ENCODE measurements around the gene PTH1R.

PTH1R gene

DNA sequence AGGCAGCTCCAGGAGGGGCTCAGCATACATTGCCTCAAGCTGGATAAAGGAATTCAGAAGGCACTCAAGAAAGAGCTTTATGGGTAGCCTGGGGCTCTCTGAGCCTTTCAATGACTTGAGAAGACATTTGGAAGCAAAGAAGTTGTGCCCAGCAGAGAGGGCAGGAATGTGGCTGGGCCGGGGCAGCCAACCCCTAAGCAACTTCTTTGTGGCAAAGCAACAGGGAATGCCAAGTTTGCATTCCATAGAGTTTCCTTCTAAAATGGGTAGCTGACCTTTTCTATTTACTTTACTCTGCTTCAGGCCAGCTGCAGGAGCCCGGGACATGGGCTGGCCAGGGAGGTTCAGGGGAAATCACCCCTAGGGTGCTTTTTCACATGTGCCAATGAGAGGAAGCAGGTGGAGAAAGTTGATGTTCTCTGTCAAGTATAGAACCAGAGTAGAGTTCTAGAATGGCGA is 53.5 kb downstream of the PTH1R start:
- Mint-ChIP-seq H3K4me3 (peak overlapping the region; percentile 63), H3K27me3 (no peaks in the 10 kb centered on the region), H3K4me1 (peaks cover 63% of the 10 kb centered on the region), H3K27ac (peak overlapping the region; percentile 94), H3K9me3 (peaks cover 7% of the 10 kb centered on the region), H3K36me3 (peaks cover 12% of the 10 kb centered on the region)
- no peak for DNase-seq (ENCODE audit: low spot score in 2 of 2)
- peak; percentile 35 for ATAC-seq (ENCODE audit: low read depth)

DNA sequence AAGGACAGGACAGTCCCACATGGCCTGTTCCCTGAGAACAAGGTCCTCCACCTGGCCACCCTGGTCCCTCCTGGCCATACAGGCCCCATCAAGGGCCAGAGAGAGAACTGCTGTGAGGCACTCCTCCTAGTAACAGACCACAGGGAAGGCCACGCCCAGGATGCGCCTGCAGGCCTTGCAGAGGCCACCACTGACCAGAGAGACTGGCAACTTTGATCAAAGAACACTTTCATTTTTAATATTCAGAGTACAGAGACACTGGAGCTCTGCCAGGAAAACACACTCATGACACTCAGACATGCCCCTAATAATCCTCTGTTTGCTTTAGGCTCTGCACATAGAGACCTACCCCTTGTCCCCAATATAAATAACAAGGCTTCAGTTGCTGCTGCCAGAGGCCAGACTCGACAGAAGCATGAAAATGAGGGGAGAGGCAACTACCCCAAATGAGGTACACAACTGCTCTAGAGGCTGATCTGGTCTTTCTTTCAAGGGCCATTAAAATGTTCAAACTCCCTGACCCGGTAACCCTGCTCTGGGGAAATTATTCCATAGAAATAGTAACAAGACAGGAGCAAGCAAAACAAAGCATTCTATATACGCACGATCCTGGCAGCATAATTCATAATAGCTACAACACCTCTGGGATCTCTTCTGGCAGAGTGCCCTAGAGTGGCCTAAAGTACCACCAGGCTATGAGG is 54.3 kb downstream of the PTH1R start:
- DNase-seq (ENCODE audit: low spot score in 2 of 2) (no peak), ATAC-seq (ENCODE audit: low read depth) (no peak)
- Mint-ChIP-seq H3K9me3 (peaks cover 7% of the 10 kb centered on the region), H3K27ac (peak overlapping the region; percentile 94), H3K4me3 (peak overlapping the region; percentile 62), H3K36me3 (peaks cover 12% of the 10 kb centered on the region), H3K4me1 (peaks cover 67% of the 10 kb centered on the region), H3K27me3 (no peaks in the 10 kb centered on the region)

DNA sequence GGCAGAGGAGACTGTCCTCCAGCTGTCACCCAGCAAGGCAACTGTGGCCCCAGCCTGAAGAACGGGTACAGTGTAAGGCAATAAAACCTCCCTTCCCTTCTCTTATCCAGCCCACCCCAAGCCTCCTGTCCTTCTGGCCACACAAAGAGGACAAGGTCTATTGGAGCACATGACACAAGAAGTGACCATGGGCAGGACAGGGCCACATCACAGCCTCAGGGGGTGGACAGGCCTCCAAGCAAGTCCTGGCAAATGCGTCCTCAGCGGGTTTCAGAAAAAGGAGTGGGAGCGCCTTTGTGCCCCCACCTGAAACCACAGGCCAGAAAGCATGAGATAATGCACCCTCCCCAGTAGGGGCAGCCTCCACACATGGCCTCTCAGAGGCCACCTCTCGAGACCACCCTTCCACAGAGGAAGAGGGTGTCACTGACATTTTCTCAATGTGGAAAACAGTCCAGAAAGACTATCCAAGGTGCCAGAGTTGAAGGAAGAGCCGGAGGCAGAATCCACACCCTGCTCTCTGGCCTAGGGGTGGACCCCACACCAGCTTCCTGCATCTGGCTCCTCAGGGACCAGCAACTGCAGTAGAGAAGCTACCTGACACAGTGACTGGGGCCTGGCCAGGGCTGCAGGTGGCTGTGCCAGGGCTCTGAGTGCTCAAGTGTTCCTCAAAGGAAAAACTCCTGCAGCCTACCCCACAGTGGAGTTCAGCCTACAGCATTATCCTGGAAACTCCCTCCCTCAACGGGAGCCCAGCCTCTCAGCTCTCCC is 55.1 kb downstream of the PTH1R start:
- DNase-seq (ENCODE audit: low spot score in 2 of 2) (no peak), ATAC-seq (ENCODE audit: low read depth) (no peak)
- Mint-ChIP-seq H3K27me3 (no peaks in the 10 kb centered on the region), H3K4me1 (peaks cover 60% of the 10 kb centered on the region), H3K27ac (peak overlapping the region; percentile 94), H3K9me3 (peaks cover 7% of the 10 kb centered on the region), H3K36me3 (peaks cover 13% of the 10 kb centered on the region), H3K4me3 (peak overlapping the region; percentile 8)

DNA sequence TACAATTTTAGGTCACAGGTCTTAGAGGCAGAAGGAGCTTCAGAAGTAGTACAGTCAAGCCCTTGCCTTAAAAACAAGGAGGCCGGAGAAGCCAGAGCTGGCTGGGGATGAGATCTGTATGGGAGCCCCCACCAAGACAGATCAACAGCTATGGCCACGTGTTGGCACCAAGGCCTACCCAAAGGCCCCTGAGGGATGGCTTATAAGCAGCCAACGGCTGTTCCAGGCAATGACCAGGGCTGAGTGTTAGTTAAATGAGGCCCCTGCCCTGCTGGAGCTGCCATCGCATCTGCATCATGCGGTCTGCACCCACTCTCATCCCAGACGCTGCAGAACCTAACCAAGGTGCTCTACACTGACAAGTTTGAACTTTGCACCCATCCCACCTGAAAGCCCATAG is 55.7 kb downstream of the PTH1R start:
- ATAC-seq (ENCODE audit: low read depth): no peak
- peaks cover 7% of the 10 kb centered on the region for H3K9me3 Mint-ChIP-seq
- DNase-seq (ENCODE audit: low spot score in 2 of 2): no peak
- H3K36me3 Mint-ChIP-seq: peaks cover 16% of the 10 kb centered on the region
- no peak overlapping the region for H3K4me3 Mint-ChIP-seq
- H3K27me3 Mint-ChIP-seq: no peaks in the 10 kb centered on the region
- peaks cover 63% of the 10 kb centered on the region for H3K4me1 Mint-ChIP-seq
- H3K27ac Mint-ChIP-seq: peak overlapping the region; percentile 47

DNA sequence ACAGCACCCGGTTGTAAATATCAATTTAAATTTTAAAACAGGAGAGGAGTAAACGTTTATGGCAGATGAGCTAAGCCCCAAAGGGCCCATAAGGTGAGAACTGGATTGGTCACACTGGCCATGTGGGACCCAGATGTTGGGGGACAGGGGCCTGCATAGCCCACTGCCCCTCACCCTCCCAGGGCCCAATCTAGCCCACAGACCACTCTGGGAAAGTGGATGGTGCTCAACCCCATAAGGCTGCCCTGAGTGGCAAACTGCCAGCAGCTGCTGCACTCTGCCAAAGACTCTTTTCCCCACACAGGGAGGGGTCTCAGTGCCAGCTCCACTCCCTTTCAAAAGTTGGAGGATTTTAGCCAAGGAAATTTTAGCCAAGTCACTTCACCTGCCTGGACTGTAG is 56.6 kb downstream of the PTH1R start:
- ATAC-seq (ENCODE audit: low read depth) (no peak), DNase-seq (ENCODE audit: low spot score in 2 of 2) (no peak)
- Mint-ChIP-seq H3K27me3 (no peaks in the 10 kb centered on the region), H3K27ac (peak overlapping the region; percentile 47), H3K4me3 (no peak overlapping the region), H3K9me3 (peaks cover under 1% of the 10 kb centered on the region), H3K36me3 (peaks cover 14% of the 10 kb centered on the region), H3K4me1 (peaks cover 62% of the 10 kb centered on the region)

DNA sequence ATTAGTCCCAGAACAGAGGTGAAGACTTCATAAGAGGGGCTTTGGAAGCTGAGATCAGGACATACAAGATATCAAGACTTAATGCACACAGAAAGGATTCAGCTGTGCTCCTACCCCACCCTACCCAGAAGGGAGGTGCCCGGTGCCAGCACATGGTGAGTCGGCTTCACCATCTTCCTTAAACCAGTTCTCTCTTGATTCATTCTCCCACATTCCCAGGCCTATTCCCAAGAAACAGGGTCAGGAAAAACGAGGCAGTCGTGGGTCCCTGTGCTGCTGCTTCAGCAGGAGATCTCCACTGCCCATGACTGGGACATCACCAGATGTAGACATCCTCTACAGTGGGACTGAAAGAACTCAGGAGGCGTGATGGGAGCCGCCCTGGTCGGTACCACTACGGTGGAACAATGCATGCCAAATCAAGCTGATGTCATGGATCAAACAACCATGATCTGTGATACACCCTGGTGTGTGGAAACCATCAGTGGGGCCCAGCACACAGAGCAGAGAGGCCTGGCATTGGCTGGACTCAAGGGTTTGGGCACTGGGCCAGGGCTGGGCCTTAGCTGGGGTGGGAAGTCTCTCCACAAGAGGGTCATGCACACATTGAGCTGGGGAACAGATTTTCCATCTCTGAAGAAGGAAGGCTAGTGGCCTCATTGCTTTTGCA is 57.1 kb downstream of the PTH1R start:
- H3K27ac Mint-ChIP-seq: peak overlapping the region; percentile 31
- ATAC-seq (ENCODE audit: low read depth) (no peak), DNase-seq (ENCODE audit: low spot score in 2 of 2) (no peak)
- H3K36me3 Mint-ChIP-seq: peaks cover 10% of the 10 kb centered on the region
- H3K4me3 Mint-ChIP-seq: no peak overlapping the region
- H3K9me3 Mint-ChIP-seq: no peaks in the 10 kb centered on the region
- peaks cover 61% of the 10 kb centered on the region for H3K4me1 Mint-ChIP-seq
- no peaks in the 10 kb centered on the region for H3K27me3 Mint-ChIP-seq

DNA sequence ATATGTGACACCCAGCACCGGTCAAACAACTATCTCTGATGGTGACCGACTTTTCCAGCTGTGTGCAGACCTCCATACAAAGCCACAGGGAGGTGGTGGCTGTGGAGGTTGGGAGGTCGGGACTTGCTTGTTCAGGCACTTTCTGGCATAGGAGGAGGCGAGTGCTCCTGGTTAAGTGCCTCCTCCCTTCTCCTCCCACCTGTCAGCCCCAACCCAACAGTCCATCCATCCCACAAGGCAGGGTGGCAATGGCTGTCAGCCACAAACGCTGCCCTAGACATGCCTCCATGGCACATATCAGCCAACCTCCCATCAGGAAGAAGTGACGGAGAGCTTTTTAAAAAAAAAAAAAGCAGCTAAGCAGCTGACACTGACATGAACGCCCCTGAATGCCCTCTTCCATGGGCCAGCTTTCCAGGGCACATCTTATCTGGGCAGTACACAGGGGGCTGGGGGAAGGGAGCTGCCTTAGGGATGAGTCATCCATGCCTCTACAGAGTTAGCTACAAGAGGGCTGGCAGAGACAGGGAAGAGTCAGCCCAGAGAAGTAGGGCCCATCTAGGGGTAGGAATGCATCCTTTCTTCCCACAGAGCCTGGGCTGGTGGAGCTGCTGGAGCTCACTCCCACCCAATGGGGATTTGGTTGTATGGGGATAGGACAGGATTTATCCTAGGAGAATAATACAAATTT is 57.8 kb downstream of the PTH1R start:
- peaks cover 63% of the 10 kb centered on the region for H3K4me1 Mint-ChIP-seq
- H3K36me3 Mint-ChIP-seq: peaks cover 15% of the 10 kb centered on the region
- ATAC-seq (ENCODE audit: low read depth) (no peak), DNase-seq (ENCODE audit: low spot score in 2 of 2) (no peak)
- H3K27ac Mint-ChIP-seq: peak overlapping the region; percentile 31
- H3K9me3 Mint-ChIP-seq: no peaks in the 10 kb centered on the region
- H3K4me3 Mint-ChIP-seq: no peak overlapping the region
- no peaks in the 10 kb centered on the region for H3K27me3 Mint-ChIP-seq

DNA sequence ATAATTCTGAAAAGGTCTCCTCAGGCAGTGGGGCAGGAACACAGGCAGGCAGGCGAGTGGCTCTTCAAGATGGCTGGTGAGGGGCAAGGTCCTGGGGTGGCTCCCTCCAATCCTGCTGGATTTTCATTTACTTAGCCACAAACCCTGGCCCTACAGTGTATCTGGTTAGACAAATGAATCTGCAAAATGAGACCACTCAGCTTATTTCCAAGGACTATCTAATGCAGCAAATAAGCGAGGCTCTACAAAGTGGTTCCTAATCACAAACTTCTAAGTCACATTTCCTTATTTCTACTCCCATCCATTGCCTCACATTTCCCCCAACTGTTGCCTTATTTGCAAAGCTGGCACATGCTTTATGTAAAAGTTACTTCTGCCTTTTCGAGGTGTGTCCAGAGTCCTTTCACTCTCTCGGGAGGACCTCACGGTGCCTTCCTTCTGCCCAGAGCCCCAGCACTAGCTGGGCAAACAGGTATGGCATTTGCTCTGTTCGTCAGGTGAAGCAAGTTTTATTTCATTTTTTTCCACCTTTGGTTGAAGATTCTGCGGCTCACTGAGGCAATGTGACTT is 58.6 kb downstream of the PTH1R start:
- H3K36me3 Mint-ChIP-seq: peaks cover 20% of the 10 kb centered on the region
- no peaks in the 10 kb centered on the region for H3K27me3 Mint-ChIP-seq
- H3K4me3 Mint-ChIP-seq: no peak overlapping the region
- no peaks in the 10 kb centered on the region for H3K9me3 Mint-ChIP-seq
- peaks cover 60% of the 10 kb centered on the region for H3K4me1 Mint-ChIP-seq
- peak overlapping the region; percentile 79 for H3K27ac Mint-ChIP-seq
- ATAC-seq (ENCODE audit: low read depth): no peak
- DNase-seq (ENCODE audit: low spot score in 2 of 2): no peak

DNA sequence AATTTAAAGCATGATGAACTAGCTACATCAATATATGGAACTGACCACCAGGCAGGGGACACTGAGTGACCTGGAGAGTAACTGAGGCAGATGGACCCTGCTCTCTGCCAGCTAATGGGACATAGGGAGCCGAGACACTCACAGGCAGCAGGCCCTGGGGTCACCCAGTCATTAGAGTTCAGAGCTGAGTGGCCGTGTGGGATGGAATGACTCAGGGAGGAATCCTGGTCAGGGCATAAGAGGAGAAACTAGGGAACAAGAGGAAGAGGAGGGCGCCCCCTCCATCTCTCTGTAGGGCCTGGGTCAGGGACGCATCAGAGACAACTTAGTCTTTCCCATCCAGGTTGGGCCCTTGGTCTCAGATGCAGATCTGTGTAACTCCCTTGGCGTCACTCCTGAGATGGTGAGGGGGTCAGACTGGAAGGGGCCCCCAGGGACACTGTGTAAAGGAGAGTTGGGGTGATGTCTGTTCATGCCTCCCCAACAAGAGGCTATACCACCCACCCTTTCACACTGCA is 59.3 kb downstream of the PTH1R start:
- DNase-seq (ENCODE audit: low spot score in 2 of 2) (no peak), ATAC-seq (ENCODE audit: low read depth) (no peak)
- H3K36me3 Mint-ChIP-seq: peaks cover 20% of the 10 kb centered on the region
- peaks cover 53% of the 10 kb centered on the region for H3K4me1 Mint-ChIP-seq
- no peaks in the 10 kb centered on the region for H3K9me3 Mint-ChIP-seq
- no peaks in the 10 kb centered on the region for H3K27me3 Mint-ChIP-seq
- no peak overlapping the region for H3K27ac Mint-ChIP-seq
- H3K4me3 Mint-ChIP-seq: no peak overlapping the region

DNA sequence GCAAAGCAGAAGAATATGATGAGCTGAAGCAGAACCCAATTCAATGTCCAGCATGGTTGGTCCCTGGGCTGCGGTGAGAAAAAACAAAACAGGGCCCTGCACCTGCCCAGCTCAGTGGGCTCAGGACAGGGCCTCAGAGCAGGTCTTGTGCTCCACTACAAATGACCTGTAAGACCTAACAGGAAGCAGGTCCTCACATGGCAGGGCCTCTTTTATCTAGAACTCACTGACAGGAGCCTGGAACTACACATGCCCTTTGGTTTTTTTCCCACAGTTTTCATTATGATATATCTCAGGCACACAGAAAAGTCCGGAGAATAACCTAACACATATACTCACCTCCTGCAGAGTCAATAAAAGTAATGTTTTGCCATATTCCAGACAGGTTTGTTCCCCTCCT is 60.6 kb downstream of the PTH1R start:
- ATAC-seq (ENCODE audit: low read depth): no peak
- Mint-ChIP-seq H3K36me3 (peaks cover 24% of the 10 kb centered on the region), H3K4me1 (peaks cover 51% of the 10 kb centered on the region), H3K4me3 (no peak overlapping the region), H3K9me3 (no peaks in the 10 kb centered on the region), H3K27me3 (no peaks in the 10 kb centered on the region), H3K27ac (peak overlapping the region; percentile 77)
- DNase-seq (ENCODE audit: low spot score in 2 of 2): no peak

DNA sequence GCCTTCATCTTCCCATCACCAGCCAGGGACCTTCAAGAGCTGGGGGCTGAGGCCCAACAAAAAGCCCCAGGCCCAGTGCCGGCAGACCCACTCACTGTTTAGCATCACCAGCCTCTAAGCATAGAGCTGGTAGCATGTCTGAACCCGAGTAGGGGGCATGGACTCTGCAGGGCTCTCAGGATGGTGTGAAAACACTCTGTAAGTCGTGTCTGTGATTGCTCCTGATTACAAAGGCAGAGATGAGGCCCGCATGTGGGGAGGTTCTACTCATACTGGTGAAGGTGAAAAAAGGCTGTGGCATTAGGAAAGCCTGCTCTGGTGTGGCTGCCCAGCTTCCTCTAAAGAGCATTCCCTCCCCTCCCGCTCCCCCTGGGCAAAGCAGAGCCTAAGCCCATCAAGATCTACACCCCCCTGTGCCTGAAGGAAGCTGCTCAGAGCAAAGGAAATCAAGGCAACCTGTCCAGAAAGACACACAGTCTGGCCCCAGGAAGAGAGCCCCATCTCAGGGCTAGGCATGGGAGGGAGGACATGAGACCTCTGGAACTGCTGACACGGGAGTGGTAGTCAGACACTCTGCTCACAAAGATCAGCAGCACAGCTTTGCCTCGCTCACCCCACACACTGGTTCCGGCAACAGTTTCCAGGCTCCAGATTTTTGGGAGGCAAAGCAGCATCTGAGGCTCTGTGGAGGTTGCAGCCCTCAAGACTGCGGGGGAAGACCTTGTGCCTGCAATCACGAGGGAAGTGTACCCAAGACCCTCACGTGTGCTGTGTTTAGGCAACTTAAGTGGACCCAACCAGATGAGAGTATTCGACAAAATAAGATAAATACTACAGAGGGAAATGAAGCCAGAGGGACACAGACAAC is 62.3 kb downstream of the PTH1R start:
- Mint-ChIP-seq H3K27me3 (no peaks in the 10 kb centered on the region), H3K27ac (peak overlapping the region; percentile 90), H3K36me3 (peaks cover 25% of the 10 kb centered on the region), H3K4me1 (peaks cover 54% of the 10 kb centered on the region), H3K9me3 (no peaks in the 10 kb centered on the region), H3K4me3 (peak overlapping the region; percentile 39)
- DNase-seq (ENCODE audit: low spot score in 2 of 2) (no peak), ATAC-seq (ENCODE audit: low read depth) (no peak)

DNA sequence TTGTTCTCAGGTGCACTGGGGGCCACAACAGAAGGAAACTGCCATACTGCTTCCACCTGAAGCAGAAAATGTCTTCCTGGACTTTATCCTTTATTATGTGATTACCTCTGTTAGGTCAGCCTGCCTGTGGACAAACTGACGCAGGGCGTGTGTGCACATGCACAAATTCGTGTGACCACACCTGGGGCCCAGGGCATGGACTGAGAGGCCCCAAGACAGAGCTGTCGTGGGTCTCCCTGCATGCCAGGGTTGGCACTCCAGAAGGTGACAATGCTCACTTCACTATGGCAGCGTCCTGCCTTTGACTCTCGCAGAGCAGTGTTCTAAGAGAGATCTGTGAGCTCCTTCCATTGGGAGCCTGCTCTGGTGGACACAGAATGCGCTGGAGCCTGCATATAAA is 64.6 kb downstream of the PTH1R start:
- ATAC-seq (ENCODE audit: low read depth) (no peak), DNase-seq (ENCODE audit: low spot score in 2 of 2) (no peak)
- H3K4me1 Mint-ChIP-seq: peaks cover 55% of the 10 kb centered on the region
- no peaks in the 10 kb centered on the region for H3K27me3 Mint-ChIP-seq
- peak overlapping the region; percentile 78 for H3K27ac Mint-ChIP-seq
- peaks cover 29% of the 10 kb centered on the region for H3K36me3 Mint-ChIP-seq
- H3K4me3 Mint-ChIP-seq: no peak overlapping the region
- no peaks in the 10 kb centered on the region for H3K9me3 Mint-ChIP-seq
